Prostate gland (tissue), 2 donors: ENCODE measurements around the gene JADE3.

Experiments used
- CTCF ChIP-seq, 4 experiments: fragments of 200-600 bp in 2 of 4; fragments of 450-650 bp in 2 of 4; sonication (generic) in 2 of 4; IDR thresholded peaks; 1 replicate in 3 of 4; 2 replicates in 1 of 4; pipeline ENCODE4 v1.5.1; 2016 to 2019; ENCODE audit warnings: antibody characterized with exemption in 4 of 4, mild to moderate bottlenecking in 2 of 4, moderate library complexity in 2 of 4
- POLR2A ChIP-seq: fragments of 450-650 bp; IDR thresholded peaks from one replicate; pipeline ENCODE4 v1.6.1; 2016; ENCODE audit warnings: antibody characterized with exemption, mild to moderate bottlenecking

- TF ChIP-seq CTCF (IDR thresholded peaks at IDR 0.05) (no peak), POLR2A (no peak)
These were observed 26.4 kb downstream of the JADE3 start for GRCh38 chrX:46938589-46938988.
